GM19468 (cell line): Measurements from ENCODE around the gene CCR2.
A peak's percentile ranks its signal among the peaks of the same experiment; 100 is the strongest.
"Not testable (repeated sequence)": the region's sequence is repeated elsewhere in the genome, so short reads cannot be mapped to it uniquely, and the experiment has no call there.

Experiments
- ATAC-seq: cut with Tn5 transposase; IDR thresholded peaks from one replicate; pipeline ENCODE4 v1.9.1; 2021; ENCODE audit warnings: mild to moderate bottlenecking, moderate library complexity, moderate number of reproducible peaks; ENCODE audit not compliant: unreplicated experiment; ENCODE audit errors: extremely low read depth

The CCR2 gene

GRCh38 chr3:46353647-46354410, at the start of gene CCR2:
Gene CCR2, plus strand, starts transcription at chr3:46354111. Its CDS starts 3,417 bp downstream, at chr3:46357528.
- ATAC-seq, result no peak

GRCh38 chr3:46304739-46305138, 49.2 kb upstream of the CCR2 start:
- ATAC-seq, result no peak

GRCh38 chr3:46312991-46313390, 40.9 kb upstream of the CCR2 start:
- ATAC-seq, result no peak

GRCh38 chr3:46314517-46314916, 39.4 kb upstream of the CCR2 start:
- no peak for ATAC-seq

- no peak for ATAC-seq
Observed at GRCh38 chr3:46316206-46316605, 37.7 kb upstream of the CCR2 start.

- ATAC-seq, result no peak
Observed at GRCh38 chr3:46318207-46318927, 35.5 kb upstream of the CCR2 start.

GRCh38 chr3:46321461-46322104, 32.3 kb upstream of the CCR2 start:
- no peak for ATAC-seq

GRCh38 chr3:46324036-46324435, 29.9 kb upstream of the CCR2 start:
- no peak for ATAC-seq

- ATAC-seq, result no peak
Observed at GRCh38 chr3:46325645-46326300, 28.1 kb upstream of the CCR2 start.

- not testable (repeated sequence) for ATAC-seq
Observed at GRCh38 chr3:46330676-46331075, 23.2 kb upstream of the CCR2 start.

- no peak for ATAC-seq
Observed at GRCh38 chr3:46334741-46335478, 19.0 kb upstream of the CCR2 start.

GRCh38 chr3:46335541-46335940, 18.4 kb upstream of the CCR2 start:
- no peak for ATAC-seq

GRCh38 chr3:46337911-46338310, 16.0 kb upstream of the CCR2 start:
- no peak for ATAC-seq

- ATAC-seq, result no peak
Observed at GRCh38 chr3:46338840-46339239, 15.1 kb upstream of the CCR2 start.

- ATAC-seq, result no peak
Observed at GRCh38 chr3:46344476-46344875, 9.4 kb upstream of the CCR2 start.

- ATAC-seq, result no peak
Observed at GRCh38 chr3:46348823-46349482, 5.0 kb upstream of the CCR2 start.

- ATAC-seq, result peak; percentile 59
Observed at GRCh38 chr3:46349484-46350261, 4.2 kb upstream of the CCR2 start.

- no peak for ATAC-seq
Observed at GRCh38 chr3:46350262-46350565, 3.7 kb upstream of the CCR2 start.

- ATAC-seq, result no peak
Observed at GRCh38 chr3:46351646-46352045, 2.3 kb upstream of the CCR2 start.
